Liver (tissue), 9 donors: ENCODE results near the gene RPUSD4. TPM values are rescaled to one million over a fixed set of nuclear protein-coding genes. Genes with fewer than 3 reads are reported as not detected.

Experiments
- DNase-seq: peaks from one replicate; pipeline ENCODE4 v3.0.0-alpha.2; 2017; ENCODE audit warnings: low spot score
- H3K27ac ChIP-seq, 2 donors: one replicate each; pipeline ENCODE4 v1.7.0; 2013; ENCODE audit warnings: inconsistent platforms in 2 of 2, low read length in 2 of 2, control low read depth in 1 of 2, low read depth in 1 of 2, mild to moderate bottlenecking in 1 of 2
- H3K27me3 ChIP-seq, 4 donors: one replicate each; pipeline versions ENCODE4 v1.6.1 to v1.7.0; 2013; ENCODE audit warnings: low read length in 3 of 4, inconsistent platforms in 1 of 4, mild to moderate bottlenecking in 1 of 4, moderate library complexity in 1 of 4; ENCODE audit not compliant: control insufficient read depth in 4 of 4, insufficient read depth in 4 of 4
- H3K36me3 ChIP-seq, 4 donors: one replicate each; pipeline versions ENCODE4 v1.6.1 to v1.7.0; 2013; ENCODE audit warnings: low read length in 3 of 4, mild to moderate bottlenecking in 3 of 4, low read depth in 1 of 4, moderate library complexity in 1 of 4; ENCODE audit not compliant: control insufficient read depth in 4 of 4, insufficient read depth in 3 of 4
- H3K4me1 ChIP-seq, 4 donors: one replicate each; pipeline versions ENCODE4 v1.6.1 to v1.7.0; 2013; ENCODE audit warnings: low read length in 3 of 4, mild to moderate bottlenecking in 3 of 4, moderate library complexity in 1 of 4; ENCODE audit not compliant: control insufficient read depth in 4 of 4, insufficient read depth in 4 of 4
- H3K4me3 ChIP-seq, 3 donors: one replicate each; pipeline versions ENCODE4 v1.6.1 to v1.7.0; 2013; ENCODE audit warnings: low read length in 3 of 3, control low read depth in 1 of 3, low read depth in 1 of 3, mild to moderate bottlenecking in 1 of 3
- H3K9ac ChIP-seq, 2 donors: one replicate each; pipeline ENCODE4 v1.7.0; 2013; ENCODE audit warnings: low read length in 2 of 2, mild to moderate bottlenecking in 2 of 2, moderate library complexity in 2 of 2, control low read depth in 1 of 2, low read depth in 1 of 2
- H3K9me3 ChIP-seq, 4 donors: one replicate each; pipeline versions ENCODE4 v1.6.1 to v1.7.0; 2013; ENCODE audit warnings: low read length in 3 of 4; ENCODE audit not compliant: control insufficient read depth in 4 of 4
- ATF3 ChIP-seq: IDR thresholded peaks from 2 replicates; pipeline ENCODE4 v1.6.1; 2016; ENCODE audit warnings: antibody characterized with exemption
- CTCF ChIP-seq: fragments of 150-350 bp; IDR thresholded peaks from 2 replicates; pipeline ENCODE4 v1.5.1; 2017; ENCODE audit warnings: improper control_type of control experiment, low read depth, low read length; ENCODE audit not compliant: missing input control
- EGR1 ChIP-seq, 2 donors: IDR thresholded peaks; 2 replicates each; pipeline ENCODE4 v1.6.1; 2016 to 2018; ENCODE audit warnings: antibody characterized with exemption in 2 of 2, low read depth in 2 of 2
- FOXA1 ChIP-seq: IDR thresholded peaks from 2 replicates; pipeline ENCODE4 v1.6.1; 2016; ENCODE audit warnings: antibody characterized with exemption
- FOXA2 ChIP-seq: IDR thresholded peaks from 2 replicates; pipeline ENCODE4 v1.6.1; 2016; ENCODE audit warnings: antibody characterized with exemption
- GABPA ChIP-seq, 2 donors: IDR thresholded peaks in 1 of 2; conservative IDR thresholded peaks in 1 of 2; 2 replicates each; pipeline ENCODE4 v1.6.1; 2016; ENCODE audit warnings: antibody characterized with exemption in 2 of 2, mild to moderate bottlenecking in 1 of 2, moderate library complexity in 1 of 2
- HNF4A ChIP-seq, 2 donors: conservative IDR thresholded peaks; 2 replicates each; pipeline ENCODE4 v1.6.1; 2016; ENCODE audit warnings: antibody characterized with exemption in 2 of 2, mild to moderate bottlenecking in 2 of 2
- HNF4G ChIP-seq: IDR thresholded peaks from 2 replicates; pipeline ENCODE4 v1.6.1; 2016; ENCODE audit warnings: antibody characterized with exemption
- JUND ChIP-seq, 2 donors: IDR thresholded peaks; 2 replicates each; pipeline ENCODE4 v1.6.1; 2016; ENCODE audit warnings: antibody characterized with exemption in 2 of 2
- MAX ChIP-seq: IDR thresholded peaks from 2 replicates; pipeline ENCODE4 v1.6.1; 2016; ENCODE audit warnings: antibody characterized with exemption
- NR2F2 ChIP-seq: IDR thresholded peaks from 2 replicates; pipeline ENCODE4 v1.6.1; 2016; ENCODE audit warnings: antibody characterized with exemption
- RAD21 ChIP-seq, 2 donors: IDR thresholded peaks; 2 replicates each; pipeline ENCODE4 v1.6.1; 2016; ENCODE audit warnings: antibody characterized with exemption in 2 of 2, mild to moderate bottlenecking in 2 of 2
- REST ChIP-seq: IDR thresholded peaks from 2 replicates; pipeline ENCODE4 v1.6.1; 2016; ENCODE audit warnings: antibody characterized with exemption, mild to moderate bottlenecking
- RXRA ChIP-seq, 2 donors: IDR thresholded peaks; 2 replicates each; pipeline ENCODE4 v1.6.1; 2017 to 2018; ENCODE audit warnings: antibody characterized with exemption in 2 of 2, mild to moderate bottlenecking in 1 of 2
- SP1 ChIP-seq: IDR thresholded peaks from 2 replicates; pipeline ENCODE4 v1.6.1; 2018; ENCODE audit warnings: antibody characterized with exemption, mild to moderate bottlenecking
- TAF1 ChIP-seq: conservative IDR thresholded peaks from 2 replicates; pipeline ENCODE4 v1.6.1; 2016; ENCODE audit warnings: antibody characterized with exemption, mild to moderate bottlenecking
- YY1 ChIP-seq: IDR thresholded peaks from 2 replicates; pipeline ENCODE4 v1.6.1; 2016; ENCODE audit warnings: antibody characterized with exemption, mild to moderate bottlenecking
- ZBTB33 ChIP-seq: IDR thresholded peaks from 2 replicates; pipeline ENCODE4 v1.6.1; 2016; ENCODE audit warnings: antibody characterized with exemption
- WGBS: extraction: QIAGEN DNeasy Blood & Tissue Kit; methylation state at CpG from one replicate; pipeline ENCODE4 v1.1.7; 2013; 5-methylcytosine and 5-hydroxymethylcytosine counted together
- polyA plus RNA-seq, 2 donors: library from polyadenylated mRNA; stranded (reverse) in 1 of 2; unstranded in 1 of 2; fragments of 200-250 nt in 1 of 2; fragments of >200 nt in 1 of 2; fragmentation: Nextera tagmentation in 1 of 2; extraction: Ambion mirVana in 1 of 2; gene quantifications; one replicate each; pipeline versions ENCODE4 v1.2.1 to v1.2.3, GENCODE V29; 2013 to 2015
- total RNA-seq, 2 donors: library from RNA; depleted of rRNA; stranded (reverse); fragments of >200 nt; gene quantifications; one replicate each; pipeline ENCODE4 v1.2.3, GENCODE V29; 2014
- donor health status: healthy.
- donor health status: healthy.
- donor health status: healthy.
- donor health status: healthy.
- donor health status: healthy.

The RPUSD4 gene
- total and polyA plus RNA-seq, 4 donors = 9.4 to 23.7 (median 17.2) TPM

GRCh38 chr11:126162306-126163030 is 49.0 kb downstream of the RPUSD4 start:
- DNase-seq = no peak
- H3K9ac ChIP-seq = no peak overlapping the region
- H3K4me3 ChIP-seq = no peak overlapping the region
- H3K36me3 ChIP-seq = no peaks in the 10 kb centered on the region
- TF ChIP-seq JUND (IDR thresholded peaks at IDR 0.05) (no peak), GABPA (IDR thresholded peaks at IDR 0.05 in 1 of 2, conservative IDR thresholded peaks at IDR 0.05 in 1 of 2) (no peak)
- H3K27me3 ChIP-seq = no peaks in the 10 kb centered on the region
- 94% methylated on average over 14 of the region's 14 CpGs for WGBS
- no peak overlapping the region for H3K27ac ChIP-seq
- no peaks in the 10 kb centered on the region for H3K4me1 ChIP-seq
- H3K9me3 ChIP-seq = no peaks in the 10 kb centered on the region

GRCh38 chr11:126161023-126161391 is 50.4 kb downstream of the RPUSD4 start:
- DNase-seq = no peak
- H3K4me1 ChIP-seq = no peaks in the 10 kb centered on the region
- no peaks in the 10 kb centered on the region for H3K9me3 ChIP-seq
- no peak overlapping the region for H3K27ac ChIP-seq
- H3K4me3 ChIP-seq = no peak overlapping the region
- no peak overlapping the region for H3K9ac ChIP-seq
- no peaks in the 10 kb centered on the region for H3K27me3 ChIP-seq
- no peaks in the 10 kb centered on the region for H3K36me3 ChIP-seq
- 94% methylated on average over 7 of the region's 7 CpGs for WGBS
- TF ChIP-seq RXRA (IDR thresholded peaks at IDR 0.05) (no peak), ATF3 (no peak), REST (no peak), MAX (no peak), HNF4G (no peak), ZBTB33 (no peak), RAD21 (IDR thresholded peaks at IDR 0.05) (no peak), JUND (IDR thresholded peaks at IDR 0.05) (no peak), SP1 (no peak), FOXA1 (no peak), TAF1 (no peak), HNF4A (conservative IDR thresholded peaks at IDR 0.05) (no peak), FOXA2 (no peak), EGR1 (IDR thresholded peaks at IDR 0.05; ENCODE audit: low read depth in 2 of 2) (no peak), YY1 (no peak), NR2F2 (no peak), CTCF (no peak), GABPA (IDR thresholded peaks at IDR 0.05 in 1 of 2, conservative IDR thresholded peaks at IDR 0.05 in 1 of 2) (no peak)
